Naive thymus-derived CD4-positive, alpha-beta T cell (primary cell): ENCODE data around the gene YWHAE. TPM values are rescaled to one million over a fixed set of nuclear protein-coding genes. Genes with fewer than 3 reads are reported as not detected.

Source experiments
- ATAC-seq: fragments of 150-1000 bp; cut with Tn5 transposase; 2 replicates; pipeline ENCODE4 v1.10.0; 2021; ENCODE audit warnings: mild to moderate bottlenecking, moderate library complexity
- CTCF ChIA-PET: fragments of 350-600 bp; sonication (Branson Sonifier 250); formaldehyde crosslinking; loops from one replicate; lab custom pipeline; 2021; ENCODE audit warnings: antibody characterized with exemption; lab: Charles Lee
- POLR2A ChIA-PET: fragments of 350-600 bp; sonication (Branson Sonifier 250); formaldehyde crosslinking; loops from one replicate; lab custom pipeline; 2021; ENCODE audit warnings: antibody characterized with exemption, inconsistent platforms; lab: Charles Lee
- DNase-seq, 9 donors: peaks; one replicate each; pipeline versions ENCODE4 v3.0.0 to v3.0.0-alpha.2; 2020 to 2022; ENCODE audit warnings: mixed read lengths in 1 of 9
- H3K27ac ChIP-seq: one replicate; pipeline ENCODE4 v1.7.0; 2013; ENCODE audit warnings: mild to moderate bottlenecking, low read depth, low read length, moderate library complexity
- H3K27me3 ChIP-seq, 2 donors: one replicate each; pipeline ENCODE4 v1.7.0; 2013; ENCODE audit warnings: low read length in 2 of 2, mild to moderate bottlenecking in 2 of 2, moderate library complexity in 2 of 2; ENCODE audit not compliant: control insufficient read depth in 2 of 2, insufficient read depth in 2 of 2
- H3K36me3 ChIP-seq, 3 experiments: 1 replicate in 2 of 3; 2 replicates in 1 of 3; pipeline ENCODE4 v1.7.0; 2013; ENCODE audit warnings: low read length in 3 of 3, mild to moderate bottlenecking in 3 of 3, moderate library complexity in 1 of 3; ENCODE audit not compliant: insufficient read depth in 3 of 3, control insufficient read depth in 2 of 3
- H3K4me1 ChIP-seq, 2 donors: one replicate each; pipeline ENCODE4 v1.7.0; 2013; ENCODE audit warnings: low read length in 2 of 2, mild to moderate bottlenecking in 2 of 2, moderate library complexity in 1 of 2; ENCODE audit not compliant: control insufficient read depth in 2 of 2, insufficient read depth in 2 of 2
- H3K4me3 ChIP-seq: 2 replicates; pipeline ENCODE4 v1.7.0; 2013; ENCODE audit warnings: mild to moderate bottlenecking, low read length
- H3K9me3 ChIP-seq, 3 experiments: 1 replicate in 2 of 3; 2 replicates in 1 of 3; pipeline ENCODE4 v1.7.0; 2013; ENCODE audit warnings: low read length in 3 of 3; ENCODE audit not compliant: control insufficient read depth in 2 of 3
- H3K27ac Mint-ChIP-seq, 9 donors: one replicate each; pipeline ENCODE4 v1.8.0; 2020 to 2022; ENCODE audit warnings: mixed read lengths in 9 of 9, mild to moderate bottlenecking in 8 of 9, moderate library complexity in 5 of 9, inconsistent platforms in 2 of 9
- H3K27me3 Mint-ChIP-seq, 5 donors: one replicate each; pipeline ENCODE4 v1.8.0; 2021 to 2022; ENCODE audit warnings: mixed read lengths in 5 of 5, mild to moderate bottlenecking in 1 of 5
- H3K36me3 Mint-ChIP-seq, 5 donors: one replicate each; pipeline ENCODE4 v1.8.0; 2020 to 2022; ENCODE audit warnings: mixed read lengths in 5 of 5, mild to moderate bottlenecking in 3 of 5, inconsistent platforms in 1 of 5
- H3K4me1 Mint-ChIP-seq, 7 donors: one replicate each; pipeline ENCODE4 v1.8.0; 2020 to 2022; ENCODE audit warnings: mixed read lengths in 7 of 7, mild to moderate bottlenecking in 3 of 7, inconsistent platforms in 1 of 7
- H3K4me3 Mint-ChIP-seq, 10 donors: one replicate each; pipeline ENCODE4 v1.8.0; 2020 to 2022; ENCODE audit warnings: mild to moderate bottlenecking in 10 of 10, mixed read lengths in 10 of 10, moderate library complexity in 6 of 10, inconsistent platforms in 2 of 10
- H3K9me3 Mint-ChIP-seq, 11 donors: one replicate each; pipeline ENCODE4 v1.8.0; 2020 to 2022; ENCODE audit warnings: mixed read lengths in 11 of 11, mild to moderate bottlenecking in 4 of 11, inconsistent platforms in 1 of 11, moderate library complexity in 1 of 11
- intact Hi-C, 2 donors: fragments of 100-400 bp; cut with micrococcal nuclease; formaldehyde crosslinking; loops; one replicate each; pipeline ENCODE4 v1.15.1; 2023
- polyA plus RNA-seq, 2 donors: library from polyadenylated mRNA; unstranded; fragments of 300-500 nt; fragmentation: Illumina TruSeq; gene quantifications; one replicate each; pipeline ENCODE4 v1.2.3, GENCODE V29; 2021
- total RNA-seq, 6 experiments: library from RNA in 5 of 6; stranded (reverse) in 5 of 6; gene quantifications; 1 replicate in 5 of 6; 2 replicates in 1 of 6; pipeline ENCODE4 v1.2.3 and lab custom pipeline; 2021 to 2026

Gene YWHAE
- total and polyA plus RNA-seq, 7 experiments from 2014 or later, result 30.6 to 317 (median 127) TPM

DNA sequence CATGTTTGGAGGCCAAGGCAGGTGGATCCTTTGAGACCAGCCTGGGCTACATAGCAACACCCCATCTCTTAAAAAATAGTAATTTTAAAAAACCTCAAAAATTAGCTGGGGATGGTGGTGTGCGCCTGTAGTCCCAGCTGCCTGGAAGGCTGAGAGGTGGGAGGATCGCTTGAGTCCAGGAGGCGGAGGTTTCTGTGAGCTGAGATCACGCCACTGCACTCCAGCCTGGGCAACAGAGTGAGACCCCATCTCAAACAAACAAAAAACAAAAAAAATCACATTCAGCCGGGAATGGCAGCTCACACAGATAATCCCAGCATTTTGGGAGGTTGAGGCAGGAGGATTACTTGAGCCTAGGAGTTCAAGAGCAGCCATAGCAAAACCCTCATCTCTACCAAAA, 16.4 kb upstream of the YWHAE start:
- H3K27ac Mint-ChIP-seq, result no peak overlapping the region
- POLR2A ChIA-PET, result no interaction called here
- no peak overlapping the region for H3K4me3 Mint-ChIP-seq

DNA sequence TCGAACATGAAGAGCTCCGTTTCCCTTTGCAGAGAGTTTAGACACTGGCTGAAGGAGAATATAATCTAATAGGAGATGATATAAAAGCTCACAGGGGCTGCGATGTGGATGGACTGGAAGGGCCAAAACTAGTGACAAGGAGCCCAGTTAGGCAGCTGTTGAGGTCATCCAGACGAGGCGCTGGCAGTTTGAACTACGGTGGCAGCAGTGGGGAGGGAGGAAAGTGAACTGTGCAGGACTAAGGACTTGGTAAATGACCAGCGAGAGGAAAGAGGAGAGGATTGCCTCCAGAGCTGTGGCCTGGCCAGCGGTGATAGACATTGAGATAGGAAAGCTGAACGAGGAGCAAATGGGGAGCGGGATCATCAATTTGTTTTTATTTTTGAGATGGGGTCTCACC, 14.6 kb upstream of the YWHAE start:
- no peak for DNase-seq
- ChIA-PET POLR2A (interaction anchor here (0.6 kb wide), 1 partner anchor 156 kb away, joined by 3 read pairs; no protein-coding TSS in a partner anchor), CTCF (interaction anchor here (1.0 kb wide), 1 partner anchor 26 kb away, joined by 3 read pairs; no protein-coding TSS in a partner anchor)
- Histone ChIP-seq H3K4me1 (no peaks in the 10 kb centered on the region), H3K4me3 (no peak overlapping the region), H3K27ac (no peak overlapping the region), H3K36me3 (no peaks in the 10 kb centered on the region), H3K9me3 (no peaks in the 10 kb centered on the region), H3K27me3 (no peaks in the 10 kb centered on the region)
- H3K4me1 Mint-ChIP-seq, result peaks cover 0 to 7% (median 0%) of the 10 kb centered on the region in 7 donors
- intact Hi-C loops, result no loop called here
- peak overlapping the region in 4 of 9 donors; percentile 20 to 86 (median 68) for H3K27ac Mint-ChIP-seq
- no peak for ATAC-seq
- no peak overlapping the region for H3K4me3 Mint-ChIP-seq
- peaks cover 0 to 4% (median 0%) of the 10 kb centered on the region in 5 donors for H3K36me3 Mint-ChIP-seq
- no peaks in the 10 kb centered on the region for H3K9me3 Mint-ChIP-seq
- H3K27me3 Mint-ChIP-seq, result no peaks in the 10 kb centered on the region

More for the DNA sequence above, 16.4 kb upstream of the YWHAE start:
- Histone ChIP-seq H3K36me3 (peaks cover 0 to 12% (median 0%) of the 10 kb centered on the region in 3 experiments), H3K9me3 (no peaks in the 10 kb centered on the region), H3K4me3 (no peak overlapping the region), H3K4me1 (no peaks in the 10 kb centered on the region), H3K27me3 (no peaks in the 10 kb centered on the region), H3K27ac (no peak overlapping the region)
- H3K4me1 Mint-ChIP-seq, result peaks cover 0 to 7% (median 0%) of the 10 kb centered on the region in 7 donors
- DNase-seq (no peak), ATAC-seq (no peak)
- intact Hi-C loops, result no loop called here
- peaks cover 0 to 8% (median 4%) of the 10 kb centered on the region in 5 donors for H3K36me3 Mint-ChIP-seq
- CTCF ChIA-PET, result interaction anchor here (0.8 kb wide), 1 partner anchor 51 kb away, joined by 3 read pairs; no protein-coding TSS in a partner anchor
- H3K9me3 Mint-ChIP-seq, result no peaks in the 10 kb centered on the region
- no peaks in the 10 kb centered on the region for H3K27me3 Mint-ChIP-seq

DNA sequence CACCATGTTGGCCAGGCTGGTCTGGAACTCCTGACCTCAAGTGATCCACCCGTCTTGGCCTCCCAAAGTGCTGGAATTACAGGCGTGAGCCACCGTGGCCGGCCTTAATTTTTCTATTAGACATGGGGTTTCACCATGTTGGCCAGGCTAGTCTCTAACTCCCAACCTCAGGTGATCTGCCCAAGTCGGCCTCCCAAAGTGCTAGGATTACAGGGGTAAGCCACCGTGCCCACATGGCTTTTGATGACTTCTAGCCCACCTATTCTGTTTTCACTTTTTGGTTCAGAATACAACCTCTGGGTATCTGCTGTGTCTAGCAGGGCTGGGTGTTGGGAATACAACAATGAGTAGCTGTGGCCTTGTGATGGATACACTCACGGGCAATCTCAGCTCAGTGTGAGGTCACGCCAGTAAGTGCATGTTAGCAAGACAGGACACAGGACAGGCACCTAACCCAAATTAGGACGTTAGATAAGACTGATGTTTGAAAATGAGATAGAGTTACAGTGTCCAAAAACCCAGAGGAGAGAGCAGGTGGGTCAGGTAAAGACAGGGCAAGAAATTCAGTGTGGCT, 14.1 kb upstream of the YWHAE start:
- ATAC-seq (no peak), DNase-seq (no peak)
- intact Hi-C loops, result no loop called here
- POLR2A ChIA-PET, result no interaction called here
- CTCF ChIA-PET, result interaction anchor here (1.0 kb wide), 1 partner anchor 26 kb away, joined by 3 read pairs; no protein-coding TSS in a partner anchor
- H3K9me3 ChIP-seq, result no peaks in the 10 kb centered on the region
- Mint-ChIP-seq H3K4me3 (no peak overlapping the region), H3K36me3 (peaks cover 0 to 4% (median 0%) of the 10 kb centered on the region in 5 donors), H3K27ac (peak overlapping the region in 2 of 9 donors; percentile 20 to 77), H3K27me3 (no peaks in the 10 kb centered on the region), H3K9me3 (no peaks in the 10 kb centered on the region), H3K4me1 (peaks cover 0 to 7% (median 0%) of the 10 kb centered on the region in 7 donors)
- H3K4me3 ChIP-seq, result no peak overlapping the region
- no peaks in the 10 kb centered on the region for H3K27me3 ChIP-seq
- no peak overlapping the region for H3K27ac ChIP-seq
- no peaks in the 10 kb centered on the region for H3K36me3 ChIP-seq
- no peaks in the 10 kb centered on the region for H3K4me1 ChIP-seq

DNA sequence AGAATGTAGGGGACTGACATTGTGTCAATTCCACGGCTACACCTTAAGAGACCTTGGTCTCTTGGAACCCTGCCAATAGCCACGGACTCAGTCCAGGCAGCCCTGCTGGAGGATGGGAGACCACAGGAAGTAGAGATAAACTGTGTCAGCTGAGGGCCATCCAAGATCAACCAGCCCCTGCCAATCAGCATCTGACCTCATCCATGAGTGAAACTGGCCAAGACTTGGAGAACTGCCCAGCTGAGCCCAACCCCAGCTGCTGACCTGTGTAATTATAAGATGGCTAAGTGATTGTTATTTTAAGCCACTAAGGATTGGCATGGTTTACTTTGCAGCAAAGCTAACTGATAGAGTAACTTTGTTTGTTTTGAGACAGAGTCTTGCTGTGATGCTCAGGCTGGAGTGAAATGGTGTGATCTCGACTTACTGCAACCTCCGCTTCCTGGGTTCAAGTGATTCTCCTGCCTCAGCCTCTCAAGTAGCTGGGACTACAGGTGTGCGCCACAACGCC, 13.3 kb upstream of the YWHAE start:
- Mint-ChIP-seq H3K36me3 (peaks cover 0 to 4% (median 0%) of the 10 kb centered on the region in 5 donors), H3K4me3 (no peak overlapping the region), H3K27me3 (no peaks in the 10 kb centered on the region), H3K9me3 (no peaks in the 10 kb centered on the region), H3K4me1 (peaks cover 0 to 7% (median 0%) of the 10 kb centered on the region in 7 donors), H3K27ac (peak overlapping the region in 1 of 9 donors; percentile 17)
- no peak overlapping the region for H3K27ac ChIP-seq
- no peak overlapping the region for H3K4me3 ChIP-seq
- ATAC-seq, result no peak
- POLR2A ChIA-PET, result no interaction called here
- no peaks in the 10 kb centered on the region for H3K9me3 ChIP-seq
- intact Hi-C loops, result no loop called here
- no peaks in the 10 kb centered on the region for H3K27me3 ChIP-seq
- CTCF ChIA-PET, result no interaction called here
- DNase-seq, result no peak
- H3K36me3 ChIP-seq, result no peaks in the 10 kb centered on the region
- H3K4me1 ChIP-seq, result no peaks in the 10 kb centered on the region

DNA sequence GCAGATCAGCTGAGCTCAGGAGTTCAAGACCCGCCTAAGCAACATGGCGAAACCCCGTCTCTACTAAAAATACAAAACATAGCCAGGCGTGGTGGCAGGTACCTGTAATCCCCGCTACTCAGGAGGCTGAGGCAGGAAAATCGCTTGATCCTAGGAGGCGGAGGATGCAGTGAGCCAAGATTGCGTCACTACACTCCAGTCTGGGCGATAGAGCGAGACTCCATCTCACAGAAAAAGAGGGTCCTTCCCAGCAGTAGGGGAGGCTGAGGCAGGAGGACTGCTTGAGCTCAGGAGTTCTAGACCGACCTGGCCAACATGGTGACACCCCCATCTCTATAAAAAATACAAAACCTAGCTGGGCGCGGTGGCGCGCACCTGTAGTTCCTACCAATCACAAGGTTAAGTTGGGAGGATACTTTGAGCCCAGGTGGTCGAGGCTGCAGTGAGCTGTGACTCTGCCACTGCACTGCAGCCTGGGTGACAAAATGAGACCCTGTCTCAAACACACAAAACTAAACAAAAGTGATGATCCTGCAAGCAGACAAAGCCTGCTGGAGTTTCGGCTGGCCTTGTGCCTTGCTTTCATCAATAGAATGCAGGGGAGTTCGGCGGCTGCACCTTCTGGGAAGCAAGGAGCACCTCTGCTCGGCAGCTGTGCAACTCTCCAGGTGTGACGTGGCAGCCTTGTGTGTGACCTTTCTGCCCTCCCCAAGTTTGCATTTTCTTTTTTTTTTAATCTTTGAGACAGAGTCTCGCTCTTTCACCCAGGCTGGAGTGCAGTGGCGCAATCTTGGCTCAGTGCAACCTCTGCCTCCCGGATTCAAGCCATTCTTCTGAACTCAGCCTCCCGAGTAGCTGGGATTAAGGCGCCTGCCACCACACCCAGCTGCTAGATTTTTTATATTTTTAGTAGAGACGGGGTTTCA, 12.4 kb upstream of the YWHAE start:
- H3K9me3 ChIP-seq, result no peaks in the 10 kb centered on the region
- no peaks in the 10 kb centered on the region for H3K27me3 Mint-ChIP-seq
- no peaks in the 10 kb centered on the region for H3K27me3 ChIP-seq
- no peaks in the 10 kb centered on the region for H3K36me3 Mint-ChIP-seq
- peaks cover 0 to 7% (median 0%) of the 10 kb centered on the region in 7 donors for H3K4me1 Mint-ChIP-seq
- no peaks in the 10 kb centered on the region for H3K36me3 ChIP-seq
- ChIA-PET POLR2A (no interaction called here), CTCF (interaction anchor here (0.6 kb wide), 1 partner anchor 29 kb away, joined by 3 read pairs; no protein-coding TSS in a partner anchor)
- H3K4me1 ChIP-seq, result no peaks in the 10 kb centered on the region
- H3K4me3 ChIP-seq, result no peak overlapping the region
- intact Hi-C loops, result no loop called here
- no peaks in the 10 kb centered on the region for H3K9me3 Mint-ChIP-seq
- no peak overlapping the region for H3K27ac ChIP-seq
- ATAC-seq (no peak), DNase-seq (no peak)
- no peak overlapping the region for H3K4me3 Mint-ChIP-seq
- H3K27ac Mint-ChIP-seq, result no peak overlapping the region

DNA sequence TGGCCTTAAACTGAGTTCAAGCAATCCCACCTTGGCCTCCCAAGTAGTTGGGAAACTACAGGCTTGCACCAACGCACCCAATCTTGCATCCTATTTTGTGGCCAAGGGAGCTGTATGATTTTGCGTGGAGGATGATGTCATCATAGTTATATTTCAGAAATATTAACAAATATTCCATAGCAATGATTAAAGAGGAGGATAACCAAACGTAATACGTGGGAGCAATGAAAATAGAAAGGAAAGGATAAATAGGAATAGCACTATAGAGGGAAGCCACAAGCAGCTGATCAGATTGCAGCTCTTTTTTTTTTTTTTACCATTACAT, 2.2 kb upstream of the YWHAE start:
- H3K36me3 ChIP-seq, result peaks cover 0 to 8% (median 0%) of the 10 kb centered on the region in 3 experiments
- peaks cover 10 to 22% (median 17%) of the 10 kb centered on the region in 7 donors for H3K4me1 Mint-ChIP-seq
- no peak for DNase-seq
- ChIA-PET POLR2A (no interaction called here), CTCF (interaction anchor here (2.0 kb wide), 1 partner anchor 37 kb away, joined by 13 read pairs; no protein-coding TSS in a partner anchor)
- peaks cover 0 to 5% (median 0%) of the 10 kb centered on the region in 11 donors for H3K9me3 Mint-ChIP-seq
- H3K4me3 Mint-ChIP-seq, result no peak overlapping the region
- peaks cover 0 to 6% (median 0%) of the 10 kb centered on the region in 5 donors for H3K27me3 Mint-ChIP-seq
- H3K27me3 ChIP-seq, result no peaks in the 10 kb centered on the region
- H3K27ac Mint-ChIP-seq, result peak overlapping the region in 1 of 9 donors; percentile 20
- peaks cover 0 to 12% (median 3%) of the 10 kb centered on the region in 5 donors for H3K36me3 Mint-ChIP-seq
- no peak overlapping the region for H3K27ac ChIP-seq
- no peak overlapping the region for H3K4me3 ChIP-seq
- H3K9me3 ChIP-seq, result no peaks in the 10 kb centered on the region
- ATAC-seq, result no peak
- H3K4me1 ChIP-seq, result peaks cover 7 to 19% of the 10 kb centered on the region in 2 donors
- intact Hi-C loops, result no loop called here
